GM18870 (cell line): ENCODE results near the gene GYS2.
"Not testable (repeated sequence)": the region's sequence is repeated elsewhere in the genome, so short reads cannot be mapped to it uniquely, and the experiment has no call there.

ENCODE experiments used
- ATAC-seq: cut with Tn5 transposase; IDR thresholded peaks from one replicate; pipeline ENCODE4 v1.9.1; 2021; ENCODE audit warnings: moderate library complexity; ENCODE audit not compliant: unreplicated experiment

Gene GYS2

DNA sequence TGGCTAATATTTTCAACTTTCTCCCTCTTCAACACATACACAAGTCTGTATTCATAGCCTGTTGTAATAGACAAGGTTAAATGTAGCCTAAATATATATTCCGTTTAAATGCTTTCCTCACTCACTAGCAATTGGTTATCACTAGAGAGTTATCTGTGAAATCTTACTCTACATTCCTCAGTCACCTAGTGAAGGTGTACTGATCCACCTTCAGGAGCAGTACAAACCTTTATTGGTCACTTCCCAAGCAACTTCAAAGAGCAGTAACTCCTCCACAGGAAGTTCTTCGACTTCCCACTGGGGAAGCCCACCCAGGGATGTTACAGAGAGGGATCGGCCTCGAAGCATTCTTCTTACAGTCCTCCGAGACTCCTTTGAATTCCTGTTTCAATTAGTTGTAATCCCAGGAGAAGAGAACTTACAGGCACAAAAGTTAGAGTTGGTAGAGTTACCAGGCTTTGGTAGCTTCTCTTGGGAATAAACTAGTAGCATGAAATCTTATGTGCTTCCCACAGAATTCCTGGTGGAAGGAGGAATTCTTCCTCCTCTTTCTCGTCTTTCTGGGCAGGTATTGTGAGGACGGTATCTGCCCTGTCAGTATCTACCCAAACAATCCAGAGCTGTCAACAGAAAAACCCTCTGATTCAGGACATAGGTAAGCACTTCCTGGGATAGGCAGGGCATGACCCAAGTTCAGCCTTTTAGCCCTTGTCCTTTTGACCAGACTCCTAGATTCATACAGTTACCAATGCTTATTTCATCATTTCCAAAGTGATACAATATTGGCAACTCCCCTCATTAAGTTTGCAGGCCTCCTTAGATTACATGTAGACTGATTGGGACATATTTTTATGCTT, at the start of gene GYS2:
Gene GYS2 (minus strand): TSS at position 603 of the 857 bp plus-strand sequence. CDS start 255 bp downstream, at position 348.
- ATAC-seq, result no peak

DNA sequence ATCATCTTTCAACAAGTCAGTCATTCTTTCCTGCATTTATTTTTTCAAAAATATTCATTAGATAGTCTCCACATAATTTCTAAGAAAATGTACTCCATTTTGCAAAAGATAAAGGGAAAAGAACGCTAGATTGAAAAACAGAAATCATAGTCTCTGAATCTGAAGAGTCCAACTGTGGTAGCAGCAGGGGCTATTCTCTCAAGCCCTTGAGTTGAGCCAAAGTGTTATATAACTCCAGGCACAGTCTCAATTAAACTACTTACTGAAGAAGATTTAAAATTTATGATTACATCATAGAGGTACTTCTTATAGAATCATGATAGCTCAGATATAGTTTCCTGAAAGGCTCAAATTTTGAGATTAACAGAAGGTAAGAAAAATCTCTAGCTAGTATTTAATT, 47.2 kb upstream of the GYS2 start:
- ATAC-seq, result no peak

DNA sequence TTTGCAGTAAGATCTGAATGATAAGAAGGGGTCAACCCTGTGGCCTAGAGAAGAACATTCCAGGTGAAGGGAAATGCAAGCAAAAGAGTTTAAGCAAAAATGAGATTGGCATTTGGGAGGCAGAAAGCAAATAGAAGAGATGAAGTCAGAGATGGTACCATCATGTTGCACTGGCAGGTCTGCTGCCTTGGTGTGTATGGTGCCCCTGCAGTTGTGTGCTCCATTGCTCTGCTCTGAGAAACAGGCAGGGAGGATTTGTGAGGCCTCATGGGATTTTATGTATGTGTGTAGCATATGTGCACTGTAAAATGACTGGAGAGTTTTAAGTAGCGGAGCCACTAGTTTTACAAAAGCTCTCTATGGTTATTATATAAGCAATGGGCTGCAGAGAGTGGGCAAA, 46.4 kb upstream of the GYS2 start:
- ATAC-seq, result no peak

DNA sequence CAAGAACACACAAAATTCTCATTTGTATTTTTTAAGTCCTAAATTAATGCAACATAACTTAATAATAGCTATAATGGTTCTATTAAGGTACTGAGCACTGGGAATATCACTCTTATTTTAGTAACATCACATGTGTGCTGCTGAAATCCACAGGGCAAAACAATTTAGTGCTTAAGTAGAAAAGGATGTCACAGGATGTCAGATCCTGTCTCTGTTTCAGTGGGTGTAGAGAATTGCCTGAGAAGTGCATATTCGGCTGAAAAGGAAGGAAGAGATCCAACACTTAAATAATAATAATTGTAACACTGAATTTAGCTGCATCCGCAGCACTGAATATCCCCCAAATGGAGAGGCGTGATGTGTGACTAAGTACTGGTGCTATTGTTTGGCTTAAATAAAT, 44.4 kb upstream of the GYS2 start:
- ATAC-seq, result no peak

DNA sequence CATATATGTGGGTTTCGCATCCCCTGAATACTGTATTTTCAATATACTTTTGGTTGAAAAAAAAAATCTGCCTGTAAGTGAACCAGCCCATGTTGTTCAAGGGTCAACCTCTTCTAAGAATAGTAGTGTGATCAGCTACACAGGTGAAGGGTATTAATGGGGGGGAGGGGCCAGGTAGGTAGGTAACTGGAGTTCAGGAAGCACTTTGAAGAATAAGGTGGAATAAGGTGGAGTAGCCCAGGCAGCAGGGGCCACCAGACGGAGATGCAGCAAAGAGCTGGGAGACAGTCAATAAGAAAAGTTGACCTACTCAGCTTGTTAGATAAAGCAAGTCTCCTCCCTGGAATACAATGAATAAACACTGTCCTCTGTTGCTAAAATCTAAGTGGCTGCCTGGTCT, 43.7 kb upstream of the GYS2 start:
- no peak for ATAC-seq

DNA sequence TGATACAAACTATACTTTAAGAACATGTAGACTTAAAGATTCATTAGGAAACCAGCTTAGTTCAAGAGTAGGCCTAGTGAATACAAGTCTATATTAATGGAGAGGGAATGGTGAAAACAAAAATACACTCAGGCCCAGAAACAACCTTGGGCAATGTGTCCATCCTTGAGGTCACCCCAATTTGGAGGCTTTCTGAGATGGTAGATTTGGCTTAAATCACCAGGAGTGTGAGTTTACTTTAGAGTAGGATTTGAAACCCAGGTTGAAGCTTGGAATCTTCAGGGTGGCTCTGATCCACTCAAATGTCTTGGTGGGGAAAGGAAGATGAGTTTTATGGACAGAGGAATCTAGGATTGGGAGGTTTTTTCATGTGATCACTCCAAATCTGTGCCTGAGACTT, 42.5 kb upstream of the GYS2 start:
- no peak for ATAC-seq

DNA sequence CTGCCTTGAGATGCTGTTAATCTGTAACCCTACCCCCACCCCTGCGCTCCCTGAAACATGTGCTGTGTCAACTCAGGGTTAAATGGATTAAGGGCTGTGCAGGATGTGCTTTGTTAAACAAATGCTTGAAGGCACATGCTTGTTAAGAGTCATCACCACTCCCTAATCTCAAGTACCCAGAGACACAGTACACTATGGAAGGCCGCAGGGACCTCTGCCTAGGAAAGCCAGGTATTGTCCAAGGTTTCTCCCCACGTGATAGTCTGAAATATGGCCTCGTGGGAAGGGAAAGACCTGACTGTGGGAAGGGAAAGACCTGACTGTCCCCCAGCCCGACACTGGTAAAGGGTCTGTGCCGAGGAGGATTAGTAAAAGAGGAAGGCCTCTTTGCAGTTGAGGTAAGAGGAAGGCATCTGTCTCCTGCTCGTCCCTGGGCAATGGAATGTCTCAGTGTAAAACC, 40.4 kb upstream of the GYS2 start:
- ATAC-seq, result not testable (repeated sequence)

DNA sequence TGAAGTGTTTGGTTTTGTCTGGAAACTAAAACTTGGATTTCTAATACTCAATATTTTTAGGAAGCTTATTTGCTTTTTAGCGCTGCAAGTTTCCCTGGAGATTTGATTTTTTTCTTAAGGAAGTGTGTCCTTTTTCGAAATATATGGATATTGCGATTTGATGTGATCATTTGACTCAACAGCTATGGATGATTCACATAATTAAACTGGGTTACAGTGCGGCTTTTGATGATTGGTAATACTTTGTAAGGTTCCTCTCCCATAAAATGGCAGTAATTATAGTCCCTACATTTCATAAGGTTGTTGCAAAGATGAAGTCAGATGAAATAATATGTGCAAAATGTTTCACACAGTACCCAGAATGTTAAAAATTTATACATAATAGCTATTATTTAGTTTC, 39.9 kb upstream of the GYS2 start:
- no peak for ATAC-seq

DNA sequence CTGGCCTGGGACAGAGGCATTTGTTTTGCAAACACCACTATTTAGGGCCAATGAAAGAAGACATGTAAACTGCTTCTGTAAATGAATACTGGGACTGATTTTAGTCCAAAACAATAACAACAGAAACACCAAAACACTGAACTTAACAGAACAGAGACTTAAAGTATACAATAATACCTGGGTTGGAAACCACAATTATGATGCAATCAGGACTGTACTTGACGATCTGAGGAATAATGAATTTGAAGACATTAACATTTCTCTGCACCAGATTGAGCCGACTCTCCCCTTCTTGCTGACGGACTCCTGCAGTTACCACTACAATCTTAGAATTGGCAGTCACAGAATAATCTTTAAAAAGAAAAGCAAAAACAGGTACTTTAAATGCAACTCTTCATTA, 39.1 kb upstream of the GYS2 start:
- ATAC-seq, result no peak

DNA sequence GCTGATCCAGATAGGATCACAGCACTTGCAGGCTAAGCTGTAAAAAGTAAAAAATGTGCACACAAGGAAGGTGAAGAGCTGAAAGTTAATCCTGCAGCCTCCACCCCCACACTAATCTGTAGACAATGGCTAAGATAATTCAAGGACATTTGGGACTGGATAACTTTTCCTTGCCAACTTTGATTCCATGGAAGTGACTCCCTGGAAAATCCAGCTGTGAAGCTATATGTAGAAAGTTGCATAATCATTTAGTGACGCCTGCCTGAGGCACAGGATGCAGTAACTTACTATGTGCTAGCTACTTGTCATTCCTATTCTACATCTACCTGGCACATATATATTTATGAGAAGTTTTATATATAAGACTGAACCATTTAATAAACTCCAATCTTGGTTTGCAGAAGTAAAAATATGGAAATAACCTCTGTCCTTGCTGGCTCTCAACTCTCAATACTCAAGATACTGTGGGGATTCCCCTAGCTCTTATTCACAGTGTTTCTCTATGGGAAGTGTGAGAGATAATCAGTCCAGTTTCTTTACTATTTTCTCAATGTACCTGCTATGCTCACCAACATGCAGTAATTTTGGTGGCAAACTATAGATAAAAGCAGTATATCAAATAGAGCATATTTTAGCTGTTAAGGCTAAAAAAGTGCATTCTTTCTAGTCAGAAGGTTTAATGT, 38.2 kb upstream of the GYS2 start:
- ATAC-seq, result peak; percentile 66

DNA sequence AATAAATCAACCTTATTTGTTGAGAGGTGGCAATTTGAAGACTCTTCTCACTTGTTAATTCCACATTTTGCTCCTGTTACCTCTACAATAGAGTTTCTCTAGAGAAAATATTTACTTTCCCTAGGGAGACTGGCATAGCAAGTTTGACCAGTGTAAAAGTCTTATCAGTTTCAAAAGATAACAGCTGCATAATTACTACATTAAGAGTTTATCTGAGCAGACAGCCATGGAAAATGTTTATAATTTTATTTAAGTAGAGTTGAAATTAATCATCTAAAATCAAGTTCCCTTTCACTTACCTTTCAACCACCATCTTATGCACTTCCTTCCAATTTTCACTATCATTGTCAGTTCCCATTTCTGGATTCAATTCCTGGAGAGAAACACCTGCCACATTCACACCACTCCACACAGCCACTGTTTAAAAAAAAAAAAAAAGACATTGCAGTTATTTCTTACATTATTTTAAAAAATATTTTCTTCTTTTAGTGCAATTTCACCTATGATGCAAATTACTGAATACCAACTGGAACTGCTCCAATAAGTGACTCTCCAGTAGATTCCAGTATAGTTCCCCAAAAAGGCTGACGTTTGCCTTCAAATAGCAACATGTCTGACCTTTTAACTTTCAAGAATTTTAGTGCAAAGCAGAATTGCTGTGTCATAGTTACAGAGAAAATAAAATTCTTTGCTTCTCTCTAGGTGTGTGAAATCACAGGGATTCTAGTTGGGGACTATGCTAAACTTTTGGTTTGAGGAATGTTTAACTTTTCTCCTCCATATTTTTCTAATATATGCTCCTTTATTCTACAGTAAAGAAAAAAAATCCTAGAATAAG, 33.6 kb upstream of the GYS2 start:
- ATAC-seq, result no peak

DNA sequence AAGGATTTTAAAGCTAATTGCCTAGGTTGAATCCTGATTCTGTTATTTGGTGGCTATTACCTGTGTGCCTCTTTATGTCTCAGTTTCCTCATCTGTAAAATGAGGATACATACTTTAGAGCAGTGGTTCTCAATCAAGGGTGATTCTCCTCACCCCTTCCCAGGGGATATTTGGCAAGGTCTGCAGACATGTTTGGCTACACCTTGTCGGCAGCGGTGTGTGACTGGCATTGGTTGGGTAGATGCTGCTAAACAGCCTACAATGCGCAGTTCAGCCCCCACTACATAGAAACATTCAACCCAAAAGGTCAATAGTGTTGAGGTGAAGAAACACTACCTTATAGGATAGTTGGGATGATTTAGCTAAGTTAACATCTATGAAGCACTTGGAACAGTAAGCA, 29.6 kb upstream of the GYS2 start:
- no peak for ATAC-seq

DNA sequence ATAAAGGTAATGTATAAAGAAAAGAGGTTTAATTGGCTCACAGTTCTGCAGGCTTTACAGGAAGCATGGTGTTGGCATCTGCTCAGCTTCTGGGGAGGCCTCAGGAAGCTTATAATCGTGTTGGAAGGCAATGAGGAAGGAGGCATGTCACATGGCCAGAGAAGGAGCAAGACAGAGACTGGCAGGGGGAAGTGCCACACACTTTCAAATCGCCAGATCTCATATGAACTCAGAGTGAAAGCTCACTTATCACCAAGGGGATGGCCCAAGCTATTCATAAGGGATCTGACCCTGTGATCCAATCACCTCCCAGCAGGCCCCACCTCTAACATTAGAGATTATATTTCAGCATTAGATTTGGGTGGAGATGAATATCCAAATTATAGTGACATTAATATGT, 26.7 kb upstream of the GYS2 start:
- no peak for ATAC-seq

DNA sequence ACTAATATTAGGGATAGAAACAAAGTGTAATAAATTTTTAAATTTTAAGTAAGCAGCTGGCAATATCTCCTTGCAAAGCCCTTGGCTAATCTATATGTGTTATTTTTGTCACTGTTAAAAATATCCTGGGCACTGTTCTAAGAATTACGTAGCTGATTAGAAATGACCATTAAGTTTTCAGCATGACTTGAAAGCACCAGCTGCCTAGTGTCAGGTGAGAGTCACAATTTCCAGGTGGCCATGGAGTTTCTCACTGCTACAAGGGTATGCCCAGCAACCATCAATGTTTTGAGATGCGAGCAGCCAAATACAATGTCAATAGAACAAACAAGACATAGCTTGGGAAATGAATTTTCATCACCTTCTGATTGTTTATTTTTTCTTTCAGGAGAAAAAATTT, 23.3 kb upstream of the GYS2 start:
- ATAC-seq, result no peak

DNA sequence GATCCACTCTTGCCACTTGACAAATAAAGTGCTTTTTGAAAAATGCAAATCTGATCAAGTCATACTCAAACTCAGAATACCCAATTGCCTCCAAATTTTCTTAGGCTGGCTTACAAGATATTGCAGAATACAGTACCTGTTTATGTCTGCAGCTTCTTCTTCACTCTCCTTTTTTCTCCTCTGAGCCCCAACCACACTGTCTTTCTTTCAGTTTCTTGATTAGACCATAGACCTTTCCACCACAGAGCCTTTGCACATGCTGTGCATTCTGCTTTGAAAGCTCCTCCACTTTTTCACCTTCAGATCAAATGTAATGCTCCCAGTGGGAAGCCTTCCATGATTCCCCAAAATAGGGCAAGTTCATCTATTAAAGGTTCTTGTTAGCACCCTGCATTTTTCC, 13.9 kb upstream of the GYS2 start:
- no peak for ATAC-seq

DNA sequence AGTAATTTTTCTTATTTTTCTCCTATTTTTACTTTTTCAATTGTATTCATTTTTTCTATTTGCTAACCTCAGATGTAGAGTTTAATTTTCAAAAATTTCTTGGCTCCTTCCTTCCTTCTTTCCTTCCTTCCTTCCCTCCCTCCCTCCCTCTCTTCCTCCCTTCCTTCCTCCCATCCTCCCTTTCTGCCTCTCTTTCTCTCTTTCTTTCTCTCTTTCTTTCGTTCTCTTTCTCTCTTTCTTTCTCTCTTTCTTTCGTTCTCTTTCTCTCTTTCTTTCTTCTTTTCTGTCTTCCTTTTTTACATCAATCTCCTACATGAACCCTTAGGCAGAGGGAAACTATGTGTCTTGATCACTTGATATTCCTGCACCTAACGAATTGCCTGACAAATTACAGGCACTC, 12.4 kb upstream of the GYS2 start:
- no peak for ATAC-seq

DNA sequence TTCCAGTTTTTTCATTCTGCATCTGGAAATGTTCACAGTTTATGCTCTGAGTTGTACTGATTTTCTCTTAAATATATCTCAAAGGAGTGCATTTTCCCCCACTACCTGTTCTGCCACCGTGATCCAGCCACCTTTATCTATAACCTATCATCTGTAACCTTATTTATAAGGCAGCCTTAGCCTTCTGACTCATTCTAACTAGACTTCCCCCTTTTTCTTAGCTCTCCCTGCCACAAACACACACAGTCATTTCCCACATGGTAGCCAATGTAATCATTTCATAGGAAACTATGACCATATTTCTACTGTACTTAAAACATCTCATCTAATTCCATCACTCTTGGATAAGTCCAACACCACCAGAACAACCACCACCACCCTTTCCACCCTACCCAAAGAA, 10.8 kb upstream of the GYS2 start:
- no peak for ATAC-seq

DNA sequence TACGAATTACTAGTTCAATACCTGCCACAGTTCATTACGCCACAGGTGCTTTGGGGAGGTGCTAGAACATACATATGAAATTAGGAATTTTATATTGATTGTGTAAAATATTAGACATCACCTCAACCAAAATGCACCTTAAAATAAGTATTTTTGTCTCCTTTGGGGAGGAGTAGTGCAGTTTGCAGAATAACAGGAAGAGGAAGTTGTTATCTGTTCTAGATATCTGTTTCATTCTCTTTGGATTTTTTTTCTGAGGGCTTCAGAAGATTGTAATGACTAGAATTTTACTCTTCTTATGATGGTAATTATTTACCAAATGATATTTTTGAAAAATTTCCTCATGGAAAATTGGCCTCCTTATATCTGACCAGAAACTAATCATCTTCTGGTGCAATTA, 9.9 kb upstream of the GYS2 start:
- ATAC-seq, result no peak

DNA sequence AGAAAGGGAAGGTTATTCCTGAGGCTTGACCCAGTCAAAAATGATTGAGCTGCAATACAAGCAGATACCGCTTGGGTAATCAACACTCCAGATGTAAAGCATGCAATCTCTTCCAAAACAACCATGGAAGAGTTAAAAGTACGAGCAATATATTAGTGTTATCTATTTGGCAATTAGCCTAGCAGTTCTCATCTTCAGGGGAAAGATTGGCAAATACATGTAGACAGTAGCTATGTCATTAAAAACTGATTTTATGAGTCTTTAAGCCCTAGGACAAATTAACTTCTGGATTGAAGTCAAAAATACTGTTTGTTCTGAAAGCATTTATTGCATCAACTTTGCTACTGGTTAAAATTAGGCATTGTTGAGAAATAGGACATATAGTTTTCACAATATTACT, 9.3 kb upstream of the GYS2 start:
- no peak for ATAC-seq

DNA sequence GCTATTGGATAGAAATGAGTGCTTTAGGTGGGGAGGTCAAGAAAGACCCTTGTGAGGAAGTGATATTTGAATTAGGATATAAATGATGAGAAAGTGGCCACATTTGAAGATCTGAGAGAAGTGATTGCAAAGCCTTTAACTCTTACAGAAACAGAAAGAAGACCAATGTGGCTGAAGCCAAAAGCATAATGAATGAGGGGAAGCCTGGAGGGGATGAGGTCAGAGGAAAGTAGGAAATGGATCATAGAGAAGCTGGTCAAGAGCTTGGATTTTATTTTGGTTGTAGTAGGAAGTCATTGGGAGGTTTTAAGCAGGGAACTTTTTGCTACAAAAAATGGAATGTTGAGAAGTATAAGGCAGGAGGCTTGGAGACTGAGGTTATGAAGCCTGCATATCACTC, 3.5 kb upstream of the GYS2 start:
- ATAC-seq, result no peak

DNA sequence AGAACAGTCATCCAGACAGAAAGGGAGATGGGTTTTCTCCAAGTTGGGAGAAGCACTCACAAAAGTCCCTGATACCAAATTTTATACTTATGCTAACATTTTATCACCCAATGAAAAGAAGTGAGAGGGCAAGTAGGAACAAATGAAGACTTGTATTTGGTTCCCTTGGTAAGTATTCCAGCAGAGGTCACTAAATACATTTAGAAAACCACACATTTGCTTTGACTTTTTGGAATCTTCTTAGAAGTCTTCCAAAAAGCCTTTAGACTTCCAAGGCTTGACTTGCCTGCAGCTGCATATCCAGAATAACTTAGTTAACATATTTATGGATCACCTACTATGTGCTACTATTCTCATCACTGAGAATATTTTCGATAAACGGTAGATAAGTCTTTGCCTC, 3.1 kb upstream of the GYS2 start:
- ATAC-seq, result no peak

DNA sequence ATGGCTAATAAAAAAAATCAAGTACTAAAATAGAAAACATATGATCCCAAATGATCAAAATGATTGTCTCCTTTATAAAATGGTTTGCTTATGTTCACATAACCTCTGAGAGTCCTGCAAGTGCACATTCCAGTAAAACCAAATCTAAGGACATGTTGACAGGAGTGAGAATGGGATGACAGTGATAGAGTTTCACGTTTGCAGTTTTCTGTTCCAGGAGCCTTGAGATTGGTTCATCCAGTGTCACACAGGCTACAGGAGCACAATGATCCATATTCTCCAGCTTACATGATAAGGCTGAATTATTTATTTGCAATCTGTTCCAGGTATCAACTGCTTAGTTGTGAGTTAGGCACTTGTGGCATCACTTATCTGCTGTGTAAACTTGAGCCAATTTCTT, 1.5 kb upstream of the GYS2 start:
- no peak for ATAC-seq
